PC-3 (cell line): Measurements from ENCODE around the gene FAM3B.

Source experiments
- EZH2 ChIP-seq: fragments of 300-600 bp; sonication (generic); IDR thresholded peaks from one replicate; pipeline ENCODE4 v1.6.1; 2017; ENCODE audit warnings: antibody characterized with exemption, mild to moderate bottlenecking, low read length; ENCODE audit not compliant: unreplicated experiment
- EZH2phosphoT487 ChIP-seq: fragments of 300-600 bp; sonication (generic); IDR thresholded peaks from 2 replicates; pipeline ENCODE4 v1.6.1; 2018; ENCODE audit warnings: mild to moderate bottlenecking, antibody characterized with exemption, low read length, borderline replicate concordance
- TF ChIP-seq, protein P1 (sequence below): fragments of 300-600 bp; sonication (generic); conservative IDR thresholded peaks from 2 replicates; pipeline ENCODE4 v1.5.1; 2017; ENCODE audit warnings: antibody characterized with exemption, low read depth, mild to moderate bottlenecking, low read length

GRCh38 chr21:41283211-41283818, 33.3 kb upstream of the FAM3B start:
- TF ChIP-seq EZH2 = no peak
- TF ChIP-seq, protein P1, sequence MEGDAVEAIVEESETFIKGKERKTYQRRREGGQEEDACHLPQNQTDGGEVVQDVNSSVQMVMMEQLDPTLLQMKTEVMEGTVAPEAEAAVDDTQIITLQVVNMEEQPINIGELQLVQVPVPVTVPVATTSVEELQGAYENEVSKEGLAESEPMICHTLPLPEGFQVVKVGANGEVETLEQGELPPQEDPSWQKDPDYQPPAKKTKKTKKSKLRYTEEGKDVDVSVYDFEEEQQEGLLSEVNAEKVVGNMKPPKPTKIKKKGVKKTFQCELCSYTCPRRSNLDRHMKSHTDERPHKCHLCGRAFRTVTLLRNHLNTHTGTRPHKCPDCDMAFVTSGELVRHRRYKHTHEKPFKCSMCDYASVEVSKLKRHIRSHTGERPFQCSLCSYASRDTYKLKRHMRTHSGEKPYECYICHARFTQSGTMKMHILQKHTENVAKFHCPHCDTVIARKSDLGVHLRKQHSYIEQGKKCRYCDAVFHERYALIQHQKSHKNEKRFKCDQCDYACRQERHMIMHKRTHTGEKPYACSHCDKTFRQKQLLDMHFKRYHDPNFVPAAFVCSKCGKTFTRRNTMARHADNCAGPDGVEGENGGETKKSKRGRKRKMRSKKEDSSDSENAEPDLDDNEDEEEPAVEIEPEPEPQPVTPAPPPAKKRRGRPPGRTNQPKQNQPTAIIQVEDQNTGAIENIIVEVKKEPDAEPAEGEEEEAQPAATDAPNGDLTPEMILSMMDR = peak; percentile 92
- TF ChIP-seq EZH2phosphoT487 = no peak
